ENCODE measurements around the gene NMT2.

The NMT2 gene

DNA sequence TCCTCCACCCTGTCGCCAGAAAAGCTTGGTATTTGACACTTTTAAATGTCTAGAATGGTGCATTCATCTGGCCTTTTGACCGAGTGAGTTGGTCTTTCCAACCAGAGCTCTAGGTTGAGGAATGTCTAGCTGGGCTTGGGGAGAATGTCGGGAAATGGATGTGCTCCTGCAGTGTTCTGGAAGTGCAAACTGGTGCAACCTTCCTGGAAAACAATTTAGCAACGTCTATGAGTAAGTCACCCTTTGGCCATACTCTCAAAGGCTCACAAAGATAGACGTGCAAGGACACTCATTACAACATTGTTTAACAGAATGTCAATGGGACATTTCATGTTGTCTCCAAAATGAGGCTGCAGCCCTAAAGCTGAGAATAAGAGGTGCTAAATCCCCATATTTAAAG, 12.2 kb upstream of the NMT2 start:
- DNase-seq, result no peak

DNA sequence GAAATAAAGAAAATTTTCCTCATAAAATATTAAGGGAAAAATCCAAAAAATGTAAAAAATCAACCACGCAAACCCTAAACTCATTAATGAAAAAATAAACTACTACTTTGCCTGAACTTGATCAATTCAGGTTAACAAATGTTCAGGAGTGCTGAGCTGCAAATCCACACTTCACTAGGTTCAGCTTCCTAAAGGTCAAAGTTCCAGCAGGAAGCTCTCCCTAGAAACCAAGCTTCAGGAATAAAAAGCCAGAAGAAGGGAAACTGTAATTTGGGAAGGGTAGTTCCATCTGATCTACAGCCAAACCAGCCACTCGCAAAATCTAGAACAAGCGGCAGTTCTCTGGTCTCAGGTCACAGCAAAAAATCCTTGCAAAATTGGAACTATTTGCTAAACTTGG, 7.8 kb upstream of the NMT2 start:
- no peak for DNase-seq

DNA sequence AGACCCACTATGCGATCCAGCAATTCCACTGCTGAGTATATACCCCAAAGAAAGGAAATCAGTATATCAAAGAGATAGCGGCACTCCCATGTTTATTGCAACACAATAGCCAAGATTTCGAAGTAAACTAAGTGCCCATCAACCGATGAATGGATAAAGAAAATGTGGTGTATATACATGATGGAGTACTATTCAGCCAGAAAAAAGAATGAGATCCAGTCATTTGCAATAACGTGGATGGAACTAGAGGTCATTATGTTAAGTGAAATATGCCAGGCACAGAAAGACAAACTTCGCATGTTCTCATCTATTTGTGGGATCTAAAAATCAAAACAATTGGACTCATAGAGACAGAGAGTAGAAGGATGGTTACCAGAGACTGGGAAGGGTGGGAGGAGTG, 7.1 kb upstream of the NMT2 start:
- no peak for DNase-seq

DNA sequence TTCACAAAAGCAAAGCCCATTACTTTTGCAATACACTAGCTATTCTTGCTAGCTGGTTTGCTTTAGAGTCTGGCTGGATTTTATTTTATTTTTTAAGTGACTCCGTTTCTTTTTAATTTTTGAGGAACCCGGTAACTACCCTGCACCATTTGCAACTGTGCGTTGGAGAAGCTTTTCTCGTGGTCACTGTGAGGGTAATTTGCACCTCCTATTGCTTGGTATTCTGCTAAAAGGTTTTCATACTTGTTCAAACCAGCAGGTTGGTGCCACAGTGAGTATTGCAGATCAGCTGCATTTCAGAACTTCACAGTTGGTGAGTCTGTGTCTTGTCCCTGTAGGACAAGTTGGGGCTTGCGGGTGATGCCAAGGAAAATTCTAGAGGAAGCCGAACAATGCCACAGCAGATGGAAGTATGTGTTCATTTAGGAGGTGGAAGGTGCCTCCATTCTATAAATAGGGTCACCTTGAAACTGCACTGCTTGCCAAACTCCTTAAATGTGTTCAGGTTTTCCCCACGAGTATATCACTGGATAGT, 3.9 kb upstream of the NMT2 start:
- DNase-seq, result no peak

DNA sequence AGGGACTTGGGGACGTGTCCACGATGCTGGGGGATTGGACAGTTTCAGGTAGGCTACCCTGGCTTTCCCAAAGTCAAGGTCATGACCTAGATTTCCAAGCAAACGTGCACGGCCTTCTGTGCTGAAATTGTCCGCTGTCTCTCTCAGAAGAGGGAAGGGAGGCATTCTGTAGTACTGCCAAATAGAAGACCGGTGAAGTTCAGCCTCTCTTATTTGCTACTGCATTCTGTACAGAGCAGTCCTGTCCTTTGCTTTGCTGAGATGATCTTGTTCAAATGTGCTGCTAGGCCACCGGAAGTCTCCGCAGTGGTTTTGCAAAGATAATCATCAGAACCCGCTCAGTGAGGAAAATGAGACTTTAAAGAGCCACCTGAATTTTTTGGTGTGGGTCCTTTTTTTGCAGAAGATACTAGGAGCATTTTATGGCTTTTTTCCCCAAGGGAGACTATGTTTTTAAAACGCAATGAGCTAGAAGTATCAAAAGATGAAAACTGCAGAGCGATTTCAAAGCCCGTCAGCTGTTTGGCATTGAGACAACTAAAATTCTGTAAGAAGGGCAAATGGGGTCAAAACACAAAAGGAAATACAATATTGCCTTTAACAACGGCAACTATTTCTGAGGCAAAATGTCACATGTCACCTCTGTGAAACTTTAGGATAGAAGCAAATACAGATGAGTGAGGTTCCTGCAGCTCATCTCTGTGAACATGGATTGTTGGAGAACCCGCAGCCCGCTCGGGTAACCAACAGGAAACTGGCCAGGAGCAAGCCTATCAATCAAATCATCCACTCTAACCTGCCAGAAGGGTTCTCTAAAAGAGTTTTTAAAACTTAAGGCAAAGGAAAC, 1.3 kb upstream of the NMT2 start:
- no peak for DNase-seq

DNA sequence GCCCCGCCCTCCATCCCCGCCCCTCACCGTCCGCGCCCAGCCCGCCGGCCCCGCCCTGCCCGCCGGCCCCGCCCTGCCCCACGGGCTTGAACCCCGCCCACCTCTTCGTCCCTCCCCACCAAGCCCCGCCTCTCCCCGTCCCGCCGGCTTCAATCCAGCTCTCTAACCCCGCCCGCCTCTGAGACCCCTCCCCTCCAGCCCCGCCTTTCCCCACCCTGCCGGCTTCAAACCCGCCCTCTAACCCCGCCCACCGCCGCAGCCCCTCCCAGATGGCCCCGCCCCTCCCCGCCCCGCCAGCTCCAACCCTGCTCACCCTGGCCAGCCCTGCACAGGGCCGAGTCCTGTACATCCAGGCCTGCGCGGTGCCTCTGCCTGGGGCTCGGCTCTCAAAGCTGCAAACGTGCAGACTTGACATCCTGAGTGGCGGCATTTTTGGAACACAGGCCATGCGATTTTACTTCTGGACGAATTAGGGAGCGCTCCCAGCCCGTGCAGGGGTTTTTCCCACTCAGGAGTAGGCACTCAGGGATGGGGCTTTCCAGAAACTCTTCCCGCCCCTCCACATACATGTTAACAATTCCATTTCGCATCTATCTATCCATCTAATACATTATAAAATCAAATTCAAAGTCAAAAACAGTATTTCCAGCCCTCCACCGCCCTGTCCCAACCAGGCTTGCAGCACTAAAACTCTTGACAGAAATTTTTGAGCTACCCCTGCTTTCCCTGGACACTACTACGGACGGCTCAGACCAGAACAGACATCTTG, 477 bp upstream of the NMT2 start:
- peak; percentile 95 for DNase-seq

DNA sequence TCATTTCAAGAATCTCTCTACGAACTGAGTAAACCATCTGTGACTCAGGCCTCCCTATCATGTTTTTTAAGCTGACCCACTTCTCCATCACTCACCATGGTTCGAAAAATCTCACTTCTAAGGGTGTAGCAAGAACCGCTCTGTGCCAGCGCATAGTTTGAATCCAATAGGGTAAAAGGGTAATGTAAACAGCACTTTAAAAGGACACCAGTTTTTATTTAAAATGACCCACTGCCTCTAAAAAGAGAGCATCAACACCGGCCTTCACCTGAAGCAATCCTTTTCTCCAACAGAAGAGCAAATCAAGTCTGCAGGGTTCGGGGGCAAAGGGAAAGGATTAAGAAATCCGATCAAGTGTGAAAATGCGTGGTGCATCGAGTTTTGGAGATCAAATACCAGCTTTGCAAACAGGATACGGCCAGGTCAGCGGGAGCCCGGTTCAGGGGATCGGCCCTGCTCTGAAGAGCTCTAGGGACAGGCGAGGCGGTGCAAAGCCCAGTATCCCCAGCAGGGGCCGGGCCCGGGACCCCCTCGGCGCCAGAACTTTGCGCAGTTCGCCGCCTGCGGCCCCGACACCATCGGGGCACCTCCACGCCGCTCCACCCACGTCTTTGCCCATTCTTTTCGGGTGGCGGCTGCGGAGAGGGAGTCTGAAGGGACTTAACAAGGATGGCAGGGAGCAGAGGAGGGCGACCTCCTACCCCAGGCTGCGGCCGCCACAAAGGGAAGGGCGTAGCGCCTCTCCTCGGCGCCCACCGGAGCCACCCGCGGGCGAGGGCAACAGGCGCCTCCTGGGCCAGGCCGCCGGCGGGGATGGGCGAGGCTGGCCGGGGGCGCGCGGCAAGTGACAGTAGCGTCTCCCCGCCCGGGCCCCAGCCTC, 842 bp downstream of the NMT2 start:
- DNase-seq, result peak; percentile 28

DNA sequence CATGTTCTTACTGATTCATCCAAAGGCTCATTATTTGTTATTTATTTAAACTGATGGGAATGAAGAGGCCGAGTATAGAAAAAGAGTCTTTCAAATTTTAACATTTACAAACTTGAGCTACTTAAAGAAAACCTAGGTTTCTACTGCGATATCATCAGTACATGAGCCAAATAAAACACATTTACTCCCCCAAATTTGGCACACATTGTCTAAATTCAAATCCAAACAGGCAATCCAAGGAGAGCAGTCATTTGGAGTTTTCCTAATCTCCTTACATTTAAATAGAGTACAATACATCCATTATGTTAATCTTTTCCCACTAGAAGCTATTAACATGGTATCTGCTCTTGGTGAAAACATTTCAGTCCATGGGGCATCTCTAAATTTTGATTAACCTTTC, 2.2 kb downstream of the NMT2 start:
- DNase-seq, result no peak

DNA sequence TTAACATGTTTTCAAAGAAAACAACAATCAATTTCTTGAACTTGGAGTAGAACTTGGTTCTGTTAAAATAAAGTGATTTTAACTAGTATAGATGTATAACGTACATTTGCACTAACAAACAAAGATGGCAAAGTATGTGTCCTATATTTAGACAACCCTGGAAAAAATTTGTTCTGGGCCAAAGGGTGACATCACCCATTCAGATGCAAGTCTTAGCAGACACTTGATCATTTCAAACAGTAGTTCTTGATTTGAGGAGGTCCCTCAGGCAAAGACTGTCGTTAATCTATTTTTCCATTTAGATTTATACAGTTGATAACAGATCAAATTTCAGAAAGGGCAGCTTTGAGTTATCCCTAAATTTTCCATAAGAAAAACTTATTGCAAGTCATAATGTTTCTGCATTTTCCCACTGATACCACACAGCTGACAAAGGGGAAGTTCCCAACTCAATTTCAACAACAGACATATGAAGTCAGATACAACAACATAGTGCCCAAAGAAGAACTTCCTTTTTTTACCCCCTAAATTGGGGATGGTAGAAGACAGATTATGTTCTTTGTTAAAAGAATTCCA, 5.2 kb downstream of the NMT2 start:
- no peak for DNase-seq

DNA sequence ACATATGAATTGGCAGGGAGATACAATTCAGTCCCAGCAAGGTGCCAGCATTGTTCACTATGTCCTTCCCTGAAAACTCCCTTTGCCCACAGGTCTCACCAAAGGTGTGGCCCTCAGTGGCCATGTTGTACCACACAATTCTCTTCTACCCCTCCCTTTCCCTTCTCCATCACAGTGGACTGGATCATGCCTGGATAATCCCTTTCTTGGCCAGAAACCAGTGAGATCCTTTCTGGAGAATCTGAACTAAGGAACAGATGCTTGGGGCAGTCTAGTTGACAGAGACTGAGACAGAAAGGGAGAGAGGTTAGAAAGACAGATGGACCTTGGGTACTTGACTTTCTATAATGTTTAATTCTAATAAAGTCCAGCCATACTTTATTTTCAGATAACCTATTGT, 9.5 kb downstream of the NMT2 start:
- no peak for DNase-seq

DNA sequence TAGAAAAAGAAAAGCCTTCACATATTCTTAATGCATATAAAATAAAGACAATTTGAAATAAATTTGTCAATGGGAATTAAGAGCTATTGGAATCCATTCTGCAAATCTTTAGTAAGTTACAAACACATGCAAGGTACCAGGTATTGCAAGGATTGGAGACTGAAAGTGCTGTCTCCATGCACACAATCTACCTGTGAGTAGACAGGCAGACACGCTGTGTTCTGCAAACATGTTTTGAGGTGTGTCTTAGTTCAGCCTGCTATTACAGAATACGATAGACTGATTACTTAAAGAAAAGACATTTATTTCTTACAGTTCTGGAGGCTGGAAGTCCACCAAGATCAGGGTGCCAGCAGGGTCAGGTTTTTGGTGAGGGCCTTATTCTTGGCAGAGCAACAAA, 10.0 kb downstream of the NMT2 start:
- DNase-seq, result no peak

DNA sequence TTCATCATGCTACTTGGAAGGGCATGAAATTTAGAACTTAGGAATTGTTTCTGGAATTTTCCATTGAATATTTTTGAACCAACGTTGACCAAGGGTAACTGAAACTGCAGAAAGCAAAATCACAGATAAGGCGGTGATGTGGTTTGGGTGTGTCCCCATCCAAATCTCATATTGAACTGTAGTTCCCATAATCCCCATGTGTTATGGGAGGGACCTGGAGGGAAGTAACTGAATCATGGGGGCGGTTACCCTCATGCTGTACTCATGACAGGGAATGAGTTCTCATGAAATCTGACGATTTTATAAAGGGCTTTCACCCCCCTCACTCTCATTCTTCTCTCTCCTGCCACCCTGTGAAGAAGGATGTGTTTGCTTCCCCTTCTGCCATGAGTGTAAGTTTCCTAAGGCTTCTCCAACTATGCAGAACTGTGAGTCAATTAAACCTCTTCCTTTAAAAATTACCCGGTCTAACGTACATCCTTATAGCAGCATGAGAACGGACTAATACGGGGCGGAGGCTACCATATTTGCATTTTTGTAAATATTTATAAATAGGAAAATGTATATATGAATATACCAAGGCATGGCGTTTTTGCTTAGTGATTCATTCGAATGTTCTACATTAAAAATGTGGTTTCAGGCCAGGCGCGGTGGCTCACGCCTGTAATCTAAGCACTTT, 12.4 kb downstream of the NMT2 start:
- DNase-seq, result no peak

DNA sequence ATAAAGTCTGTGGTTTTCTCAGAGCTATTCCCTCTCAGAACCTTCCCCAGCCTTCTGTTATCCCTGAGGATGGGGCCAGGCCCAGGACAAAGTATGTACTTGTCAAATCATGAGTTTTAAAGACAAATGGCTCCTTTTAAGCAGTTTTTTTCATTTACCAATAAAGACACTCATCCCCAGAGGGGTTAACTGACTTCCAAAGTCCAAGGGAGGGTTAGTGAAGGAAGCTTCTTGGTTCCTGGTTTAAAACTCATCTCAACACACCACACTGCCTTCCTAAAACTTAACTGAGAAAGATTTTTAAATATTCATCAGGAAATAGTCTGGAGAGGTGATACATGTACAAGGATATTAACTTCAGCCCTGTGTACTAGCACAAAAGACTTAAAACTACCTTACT, 15.9 kb downstream of the NMT2 start:
- DNase-seq, result no peak

DNA sequence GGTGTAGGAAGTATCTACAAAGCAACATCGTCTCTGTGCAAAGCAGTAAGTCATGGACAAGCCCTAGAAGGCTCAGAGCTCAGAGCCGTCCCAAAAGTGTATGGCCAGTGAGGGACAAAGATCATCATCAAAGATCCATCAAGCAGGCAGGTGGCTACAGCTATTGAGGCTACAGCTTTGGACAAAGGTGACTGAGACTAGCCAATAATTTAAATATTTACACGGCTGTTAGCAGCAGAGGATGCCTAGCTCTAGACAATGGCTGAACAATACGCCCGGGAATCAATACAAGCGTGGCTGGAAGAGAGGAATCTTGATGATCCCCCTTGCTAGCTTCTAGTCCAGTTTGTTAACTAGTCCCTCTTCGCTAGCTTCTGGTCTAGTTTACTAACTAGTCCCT, 17.9 kb downstream of the NMT2 start:
- DNase-seq, result no peak

DNA sequence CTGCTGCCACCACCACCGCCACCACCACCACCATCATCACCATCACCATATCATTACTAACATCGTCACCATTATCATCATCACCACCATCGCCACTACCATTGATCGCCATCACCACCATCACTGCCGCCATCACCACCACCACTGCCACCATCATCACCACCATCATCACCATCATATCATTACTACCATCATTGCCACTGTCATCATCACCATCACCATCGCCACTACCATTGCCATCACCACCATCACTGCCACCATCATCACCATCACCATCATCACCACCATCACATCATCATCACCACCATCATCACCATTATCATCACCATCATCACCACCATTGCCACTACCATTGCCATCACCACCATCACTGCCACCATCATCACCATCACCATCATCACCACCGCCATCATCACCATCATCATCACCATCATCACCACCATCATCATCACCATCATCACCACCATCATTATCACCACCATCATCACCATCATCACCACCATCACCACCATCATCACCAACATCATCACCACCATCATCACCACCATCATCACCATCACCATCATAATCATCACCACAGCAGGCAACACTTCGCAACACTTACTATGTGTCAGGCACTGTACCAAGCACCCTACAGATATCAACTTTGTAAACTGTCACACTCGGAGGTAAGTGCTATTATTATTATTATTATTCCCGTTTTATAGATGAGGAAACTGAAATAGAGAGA, 19.3 kb downstream of the NMT2 start:
- DNase-seq, result no peak

DNA sequence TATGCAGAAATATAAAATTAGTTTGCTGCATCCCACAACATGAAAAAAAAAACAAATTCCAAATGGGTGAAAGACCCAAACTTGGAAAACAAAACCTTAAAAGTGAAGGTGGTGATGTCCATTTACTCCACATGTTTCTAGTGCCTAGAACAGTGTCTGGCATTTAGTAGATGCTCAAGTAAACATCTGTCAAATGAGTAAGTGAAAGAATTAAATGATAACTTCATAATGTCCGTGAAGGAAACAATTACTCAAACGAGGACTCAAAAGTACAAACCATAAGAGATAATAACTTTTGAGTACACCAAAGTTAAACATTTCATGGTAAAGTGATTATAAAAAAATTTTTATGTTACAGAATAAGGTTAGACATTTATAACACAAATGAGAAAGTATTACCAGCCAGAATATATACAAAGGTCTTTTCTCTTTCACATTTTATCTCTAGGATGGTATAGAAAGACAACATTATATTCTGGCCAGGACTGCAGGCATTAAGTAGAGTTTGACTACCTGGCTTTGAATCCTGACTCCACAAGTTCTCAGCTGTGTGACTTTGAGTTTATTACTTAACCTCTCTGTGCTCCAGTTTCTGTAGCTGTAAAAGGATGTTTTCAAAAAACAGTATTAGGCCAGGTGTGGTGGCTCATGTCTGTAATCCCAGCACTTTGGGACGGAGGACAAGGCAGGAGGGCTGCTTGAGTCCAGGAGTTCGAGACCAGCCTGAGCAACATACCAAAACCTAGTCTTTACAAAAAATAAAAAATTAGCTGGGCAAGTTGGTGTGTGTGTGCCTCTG, 20.7 kb downstream of the NMT2 start:
- DNase-seq, result no peak

DNA sequence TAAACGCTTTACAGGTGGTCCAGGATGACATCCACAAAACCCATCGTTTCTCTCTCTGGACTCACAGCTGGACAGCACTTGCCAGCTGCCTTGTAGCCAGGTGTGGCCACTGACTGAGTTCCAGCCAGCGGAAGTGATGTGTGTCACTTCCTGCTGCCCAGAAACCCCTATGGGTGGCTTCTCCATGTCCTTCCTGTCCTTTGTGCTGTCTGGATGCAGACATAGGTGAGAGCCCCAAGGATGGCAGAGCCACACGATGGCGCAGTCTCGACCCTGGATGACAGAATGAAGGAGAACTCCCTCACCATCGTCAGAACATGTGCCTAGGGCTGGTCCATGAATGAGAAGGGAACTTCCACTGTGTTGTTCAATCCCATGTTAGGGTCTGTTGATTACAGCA, 22.1 kb downstream of the NMT2 start:
- no peak for DNase-seq

DNA sequence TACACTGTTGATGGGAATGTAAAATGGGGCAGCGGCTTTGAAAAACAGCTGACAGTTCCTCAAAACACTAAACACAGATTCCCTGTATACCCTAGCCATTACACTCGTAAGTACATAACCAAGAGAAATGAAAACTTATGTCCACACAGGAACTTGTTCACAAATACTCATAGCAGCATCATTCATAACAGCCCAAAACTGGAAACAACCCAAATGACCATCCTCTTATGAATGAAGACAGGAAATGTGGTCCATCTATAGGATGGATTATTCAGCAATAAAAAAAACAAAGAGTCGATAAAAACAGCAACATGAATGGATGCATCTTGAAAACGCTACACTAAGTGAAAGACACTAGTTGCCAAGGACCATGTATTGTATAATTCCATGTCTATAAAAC, 23.7 kb downstream of the NMT2 start:
- DNase-seq, result peak; percentile 64

DNA sequence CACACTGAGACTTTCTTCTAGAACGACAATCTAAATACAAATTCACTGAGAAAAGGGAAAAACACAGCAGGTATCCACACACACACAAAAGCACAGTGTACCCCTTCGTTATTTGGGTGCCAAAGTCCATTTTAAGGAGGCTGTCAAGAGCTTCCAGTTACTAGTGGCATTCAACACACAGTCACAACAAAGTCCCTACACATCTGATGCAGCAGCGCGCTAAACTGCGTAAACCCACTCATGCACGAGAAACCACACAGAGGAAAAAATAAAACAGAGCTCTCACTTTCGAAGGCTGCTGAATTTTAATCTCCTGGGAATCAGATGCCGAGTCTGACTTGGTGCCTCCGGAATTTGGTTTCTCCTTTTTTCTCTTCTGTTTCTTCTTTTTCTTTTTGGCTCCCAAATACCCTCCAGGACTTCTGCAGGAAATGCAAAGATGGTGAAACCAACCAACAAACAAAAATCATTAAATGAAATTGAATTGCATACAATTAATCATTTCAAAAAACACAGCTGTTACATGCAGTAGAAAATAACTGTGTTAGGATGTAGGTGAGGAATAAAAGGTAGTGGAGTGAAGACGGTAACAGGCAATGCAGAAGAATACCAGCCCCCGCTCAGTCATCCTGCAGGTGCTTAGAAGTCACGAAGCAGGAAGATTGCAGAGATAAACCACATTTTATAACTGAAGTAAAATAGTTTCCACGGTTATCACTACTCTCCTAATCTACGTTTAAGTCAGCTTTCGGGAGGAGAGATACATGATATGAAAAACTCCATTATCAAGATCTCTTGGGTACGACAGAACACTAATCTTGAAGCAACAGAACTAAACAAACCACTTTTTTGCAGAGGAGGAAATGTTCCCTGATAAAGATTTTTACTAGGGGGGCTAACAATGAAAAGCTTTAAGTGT, 27.1 kb downstream of the NMT2 start:
- peak; percentile 17 for DNase-seq

Data from fibroblast of upper back skin (primary cell).